HG02970 (cell line): Measurements from ENCODE around the gene MACIR.

Source experiments
- ATAC-seq: cut with Tn5 transposase; IDR thresholded peaks from one replicate; pipeline ENCODE4 v1.9.1; 2021; ENCODE audit warnings: mild to moderate bottlenecking, moderate library complexity, moderate number of reproducible peaks; ENCODE audit not compliant: unreplicated experiment, low FRiP score

The MACIR gene

GRCh38 chr5:103289024-103289423 lies 30.5 kb downstream of the MACIR start:
- ATAC-seq = no peak

DNA sequence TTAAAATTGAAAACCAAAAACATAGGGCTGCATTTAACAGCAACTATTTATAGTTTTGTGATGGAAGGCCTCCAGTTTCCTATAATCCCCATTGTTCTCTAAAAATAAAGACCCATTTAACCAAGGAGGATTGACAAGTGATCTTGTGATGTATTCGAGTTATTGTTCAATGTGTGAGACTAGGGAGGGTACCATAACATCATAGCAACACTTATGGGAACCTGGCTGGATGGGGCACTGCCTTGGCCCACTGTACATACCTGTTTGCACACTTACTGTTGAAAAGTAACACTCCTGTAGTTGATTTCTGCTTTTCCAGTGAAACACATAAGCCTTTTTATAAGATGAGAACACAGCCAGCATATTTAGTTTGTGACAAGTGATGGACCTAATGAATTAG lies 32.3 kb downstream of the MACIR start:
- ATAC-seq = no peak

GRCh38 chr5:103291606-103292005 lies 33.0 kb downstream of the MACIR start:
- no peak for ATAC-seq

GRCh38 chr5:103293099-103293498 lies 34.5 kb downstream of the MACIR start:
- no peak for ATAC-seq

GRCh38 chr5:103293719-103294118 lies 35.2 kb downstream of the MACIR start:
- no peak for ATAC-seq

GRCh38 chr5:103294906-103295305 lies 36.3 kb downstream of the MACIR start:
- no peak for ATAC-seq

- ATAC-seq = no peak
Measured at GRCh38 chr5:103295424-103295823, 36.9 kb downstream of the MACIR start.

DNA sequence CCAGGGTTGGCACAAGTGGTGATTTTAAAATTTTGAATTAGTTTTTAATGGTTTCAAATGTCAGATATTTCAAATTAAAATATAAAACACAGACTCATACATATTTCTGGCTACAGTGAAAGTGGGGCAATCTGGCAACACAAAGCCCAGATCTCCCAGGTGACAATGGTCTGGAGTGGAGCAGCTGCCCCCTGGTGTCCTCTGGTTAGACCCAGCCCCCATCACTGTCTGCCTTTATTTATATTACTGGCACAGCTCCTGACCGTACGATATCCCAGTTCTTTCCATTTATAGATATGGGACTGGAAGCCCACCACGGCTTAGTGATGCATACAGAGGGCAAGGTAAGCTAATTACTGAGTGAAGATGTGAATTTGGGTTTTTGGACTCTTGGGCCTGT lies 37.3 kb downstream of the MACIR start:
- no peak for ATAC-seq

GRCh38 chr5:103298117-103298516 lies 39.6 kb downstream of the MACIR start:
- no peak for ATAC-seq

DNA sequence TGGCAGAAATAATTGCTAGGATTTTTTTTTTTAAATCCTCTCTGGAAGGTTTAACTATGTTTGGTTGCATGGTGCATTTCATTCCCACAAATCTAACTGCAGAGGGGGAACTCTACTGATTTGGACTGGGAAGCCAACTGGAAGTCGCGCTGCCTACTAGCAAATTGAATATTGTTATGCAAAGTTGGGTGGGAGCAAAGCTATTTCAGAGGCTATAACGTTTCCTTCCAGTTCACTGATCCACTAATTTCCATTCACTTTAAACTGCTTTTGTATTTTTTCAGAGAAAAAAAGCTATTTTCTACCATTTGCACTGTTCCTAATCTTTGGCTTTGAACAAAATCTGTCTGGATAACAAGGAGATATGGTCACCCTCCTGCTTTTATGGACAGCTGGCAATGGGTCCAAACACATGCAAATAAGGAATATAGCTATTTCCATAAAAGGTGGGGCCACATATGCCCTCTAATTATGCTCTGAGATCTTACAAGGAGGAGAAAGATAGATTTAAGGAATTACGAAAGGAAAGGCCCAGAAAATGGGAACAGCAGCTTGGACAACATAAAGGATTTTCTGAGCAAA lies 40.1 kb downstream of the MACIR start:
- no peak for ATAC-seq

DNA sequence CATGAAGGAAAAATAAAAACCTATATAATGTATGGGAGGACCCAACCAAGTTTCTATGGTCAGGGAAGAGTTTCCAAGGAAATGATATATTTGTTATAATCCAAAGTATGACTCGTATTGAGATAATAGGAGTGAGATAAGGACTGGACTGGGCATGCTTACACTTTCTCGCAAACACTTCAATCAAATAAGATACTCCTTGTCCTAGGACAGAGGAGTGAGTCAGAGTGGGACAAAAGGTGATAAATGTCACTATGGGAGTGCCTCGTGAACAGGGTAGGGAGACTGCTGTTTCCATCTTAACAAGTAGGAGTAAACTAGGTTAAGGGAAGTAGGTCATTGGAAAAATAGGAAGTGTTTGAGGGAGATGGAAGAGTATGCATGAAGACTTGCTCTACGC lies 47.2 kb downstream of the MACIR start:
- no peak for ATAC-seq

DNA sequence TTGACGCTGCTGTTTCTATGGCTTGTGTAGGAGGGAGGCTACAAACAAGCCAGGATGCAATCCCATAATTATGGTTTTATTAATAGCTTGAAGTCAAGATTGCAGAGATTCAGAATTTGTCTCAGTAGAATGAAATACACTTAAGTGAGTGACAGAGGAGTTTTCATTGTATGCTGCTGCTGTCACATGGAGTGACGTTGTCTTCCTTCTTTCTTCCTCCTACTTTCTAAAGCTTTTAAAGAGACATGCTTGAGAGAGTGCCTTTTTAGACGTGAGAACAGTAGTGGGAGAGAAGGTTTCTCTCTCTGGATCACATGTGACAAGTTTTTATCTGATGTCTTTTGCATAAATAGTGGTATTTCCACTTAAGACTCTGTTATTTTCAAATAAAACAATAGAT lies 48.9 kb downstream of the MACIR start:
- ATAC-seq = no peak

DNA sequence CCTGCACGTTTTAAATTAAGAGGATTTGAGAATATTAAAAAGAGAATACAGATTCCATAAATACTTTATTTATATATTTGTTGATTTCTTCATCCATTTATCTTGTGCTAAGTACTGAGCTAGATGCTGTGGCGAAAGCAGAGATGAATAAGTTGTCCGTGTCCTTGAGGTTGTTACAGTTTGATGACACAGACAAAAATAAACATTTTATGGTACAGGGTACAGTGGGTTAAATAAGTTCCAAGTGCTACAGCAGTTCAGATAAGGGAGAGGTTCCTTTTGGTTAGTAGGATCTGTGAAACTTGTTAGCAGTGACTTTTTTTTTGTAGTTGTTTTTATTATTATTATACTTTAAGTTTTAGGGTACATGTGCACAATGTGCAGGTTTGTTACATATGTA lies 50.2 kb downstream of the MACIR start:
- ATAC-seq = no peak

- no peak for ATAC-seq
Measured at GRCh38 chr5:103313056-103313455, 54.5 kb downstream of the MACIR start.

GRCh38 chr5:103315455-103315854 lies 56.9 kb downstream of the MACIR start:
- ATAC-seq = no peak

DNA sequence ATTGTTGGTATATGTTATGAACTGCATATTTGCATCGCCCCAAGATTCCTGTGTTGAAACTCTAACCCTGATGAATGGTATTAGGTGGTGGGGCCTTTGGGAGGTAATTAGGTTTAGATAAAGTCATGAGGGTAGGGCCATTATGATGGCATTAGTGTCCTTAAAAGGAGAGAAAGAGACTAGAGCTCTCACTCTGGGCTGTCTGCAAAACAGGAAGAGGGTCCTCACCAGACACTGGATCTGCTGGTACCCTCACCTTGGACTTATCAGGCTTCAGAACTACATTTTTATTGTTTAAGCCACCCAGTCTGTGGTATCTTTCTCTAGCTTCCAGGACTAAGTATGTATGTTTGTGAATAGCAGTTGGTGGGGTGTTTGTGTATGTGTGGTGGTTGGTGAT lies 68.9 kb downstream of the MACIR start:
- ATAC-seq = no peak

GRCh38 chr5:103327893-103328292 lies 69.3 kb downstream of the MACIR start:
- ATAC-seq = no peak
